GM18858 (cell line): ENCODE results near the gene CELSR1.

Experiments used
- ATAC-seq: cut with Tn5 transposase; IDR thresholded peaks from one replicate; pipeline ENCODE4 v1.9.1; 2021; ENCODE audit not compliant: unreplicated experiment

The CELSR1 gene

DNA sequence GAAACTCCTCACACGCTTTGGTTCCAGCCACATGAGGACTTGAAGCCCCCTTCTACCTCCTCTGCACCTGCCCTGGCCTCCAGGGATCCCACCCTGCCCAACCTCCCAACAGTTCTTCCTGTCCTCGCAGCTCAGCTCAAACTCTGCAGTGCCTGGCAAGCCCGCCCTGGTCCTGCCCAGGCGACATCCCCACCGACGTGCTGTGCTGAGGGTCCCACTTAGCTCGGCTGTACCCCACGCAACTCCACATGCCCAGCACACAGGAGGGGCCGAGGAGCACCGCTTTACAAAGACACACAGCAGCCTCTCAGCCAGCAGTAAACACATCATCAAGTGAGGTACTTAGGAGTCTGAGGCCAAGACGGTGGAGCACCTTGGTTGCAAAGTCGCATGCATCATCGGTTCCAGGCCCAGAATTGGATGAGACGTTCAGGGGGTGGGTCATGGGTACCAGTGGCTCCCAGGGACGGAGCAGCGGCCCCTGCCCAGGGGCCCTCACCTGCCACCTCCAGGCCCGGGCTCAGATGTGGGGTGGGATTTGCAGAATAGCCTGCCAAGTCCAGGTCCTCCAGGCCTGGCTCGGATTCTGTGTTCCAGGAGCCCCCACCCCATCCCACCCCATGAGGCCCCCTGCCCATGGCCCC, 72.6 kb downstream of the CELSR1 start:
- ATAC-seq: no peak

- no peak for ATAC-seq
Measured at GRCh38 chr22:46464296-46464695, 73.1 kb downstream of the CELSR1 start.

DNA sequence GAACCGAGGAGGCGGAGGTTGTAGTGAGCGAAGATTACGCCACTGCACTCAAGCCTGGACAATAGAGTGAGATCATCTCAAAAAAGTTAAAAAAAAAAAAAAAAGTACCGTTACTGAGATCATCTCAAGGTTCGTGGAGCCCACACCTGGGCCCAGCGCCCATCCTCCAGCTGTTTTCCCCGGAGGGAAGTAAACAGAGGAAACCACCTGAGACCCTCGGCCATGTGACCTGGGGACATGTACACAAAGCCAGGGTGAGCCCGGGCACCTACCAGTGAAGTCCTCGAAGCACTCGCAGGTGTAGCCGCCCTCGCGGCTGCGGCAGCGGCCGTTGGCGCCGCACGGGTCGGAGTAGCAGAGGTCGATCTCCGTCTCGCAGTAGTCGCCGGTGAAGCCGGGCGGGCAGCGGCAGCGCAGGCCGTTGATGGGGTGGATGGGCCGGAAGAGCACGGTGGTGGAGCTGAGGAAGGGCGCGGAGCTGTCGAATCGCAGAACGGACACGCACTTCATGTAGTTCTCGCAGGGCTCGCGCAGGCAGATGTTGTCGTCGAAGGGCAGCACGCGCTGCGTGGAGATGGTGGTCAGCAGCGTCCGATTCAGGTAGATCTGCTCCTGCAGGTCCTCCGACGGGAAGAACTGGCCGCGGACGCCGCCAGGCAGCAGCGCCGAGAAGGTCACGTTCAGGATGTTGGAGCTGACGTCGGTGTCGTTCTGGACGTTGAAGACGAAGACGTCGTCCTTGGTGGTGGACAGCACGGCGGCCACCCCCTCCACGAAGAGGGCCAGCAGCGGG, 73.8 kb downstream of the CELSR1 start:
- ATAC-seq: no peak

GRCh38 chr22:46462726-46463371, 74.6 kb downstream of the CELSR1 start:
- ATAC-seq: no peak

GRCh38 chr22:46461566-46462180, 75.7 kb downstream of the CELSR1 start:
- no peak for ATAC-seq

DNA sequence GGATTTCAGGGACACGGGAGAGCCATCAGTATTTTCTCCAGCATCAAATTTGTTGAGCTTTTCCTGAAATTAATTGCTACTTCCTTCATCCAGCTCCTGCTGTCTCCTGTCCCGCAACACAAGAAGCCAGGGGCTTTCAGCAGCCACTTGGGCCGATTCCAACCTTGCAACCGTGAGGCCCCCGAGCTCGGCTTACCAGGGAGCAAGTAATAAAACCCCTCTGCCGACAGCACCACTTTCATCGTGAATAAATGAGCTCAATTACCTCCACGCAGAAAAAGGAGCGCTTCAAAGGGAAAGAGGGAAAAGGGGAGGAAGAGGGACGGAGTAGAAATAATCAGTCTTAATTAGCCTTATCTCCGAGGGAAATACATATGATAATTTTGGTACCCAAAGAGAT, 76.6 kb downstream of the CELSR1 start:
- no peak for ATAC-seq

DNA sequence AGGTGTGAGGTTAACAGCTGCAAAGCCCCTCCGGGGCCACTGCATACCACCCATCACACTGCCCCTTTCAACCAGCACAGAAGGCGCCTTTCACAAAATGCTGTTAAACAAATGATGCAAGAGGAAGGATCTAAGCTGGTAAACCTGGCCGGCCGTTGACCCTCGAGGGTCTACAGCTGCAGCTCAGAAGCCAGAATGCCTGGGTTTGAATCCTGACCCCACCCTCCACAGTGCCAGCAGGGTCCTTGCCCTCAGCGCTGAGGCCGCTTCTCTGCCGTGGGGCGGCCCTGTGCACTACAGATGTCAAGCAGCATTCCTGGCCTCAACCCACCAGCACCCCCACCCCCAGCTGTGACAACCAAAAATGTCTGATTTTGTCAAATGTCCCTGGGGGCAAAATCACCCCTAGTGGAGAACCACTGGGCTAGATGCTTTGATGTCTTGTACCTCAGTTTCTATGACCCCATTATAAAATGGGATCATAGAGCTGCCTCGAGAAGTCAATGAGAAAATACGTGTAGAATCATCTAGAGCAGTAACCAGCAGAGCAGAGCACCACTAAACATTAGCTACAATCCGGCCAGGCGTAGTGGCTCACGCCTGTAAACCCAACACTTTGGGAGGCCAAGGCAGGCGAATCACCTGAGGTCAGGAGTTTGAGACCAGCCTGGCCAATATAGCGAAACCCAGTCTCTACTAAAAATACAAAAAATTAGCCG, 77.9 kb downstream of the CELSR1 start:
- no peak for ATAC-seq

DNA sequence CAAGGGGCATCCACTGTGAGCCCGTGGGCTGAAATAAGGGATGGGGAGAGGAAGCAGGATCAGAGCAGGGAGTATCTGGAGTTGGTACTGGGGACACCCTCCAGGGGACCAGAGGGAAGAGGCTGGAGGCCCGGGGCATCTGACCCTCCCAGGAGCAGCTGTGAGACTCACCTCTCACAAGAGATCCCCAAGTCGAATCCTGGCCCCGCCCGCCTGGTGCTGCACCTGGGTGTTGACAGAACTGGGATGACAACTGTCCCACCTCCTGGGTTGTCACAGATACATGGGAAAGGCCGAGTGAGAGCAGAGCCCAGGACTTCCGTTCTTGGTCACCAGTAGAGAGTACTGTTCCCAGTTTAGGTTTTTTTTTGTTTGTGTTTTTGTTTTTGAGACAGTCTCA, 78.9 kb downstream of the CELSR1 start:
- no peak for ATAC-seq

DNA sequence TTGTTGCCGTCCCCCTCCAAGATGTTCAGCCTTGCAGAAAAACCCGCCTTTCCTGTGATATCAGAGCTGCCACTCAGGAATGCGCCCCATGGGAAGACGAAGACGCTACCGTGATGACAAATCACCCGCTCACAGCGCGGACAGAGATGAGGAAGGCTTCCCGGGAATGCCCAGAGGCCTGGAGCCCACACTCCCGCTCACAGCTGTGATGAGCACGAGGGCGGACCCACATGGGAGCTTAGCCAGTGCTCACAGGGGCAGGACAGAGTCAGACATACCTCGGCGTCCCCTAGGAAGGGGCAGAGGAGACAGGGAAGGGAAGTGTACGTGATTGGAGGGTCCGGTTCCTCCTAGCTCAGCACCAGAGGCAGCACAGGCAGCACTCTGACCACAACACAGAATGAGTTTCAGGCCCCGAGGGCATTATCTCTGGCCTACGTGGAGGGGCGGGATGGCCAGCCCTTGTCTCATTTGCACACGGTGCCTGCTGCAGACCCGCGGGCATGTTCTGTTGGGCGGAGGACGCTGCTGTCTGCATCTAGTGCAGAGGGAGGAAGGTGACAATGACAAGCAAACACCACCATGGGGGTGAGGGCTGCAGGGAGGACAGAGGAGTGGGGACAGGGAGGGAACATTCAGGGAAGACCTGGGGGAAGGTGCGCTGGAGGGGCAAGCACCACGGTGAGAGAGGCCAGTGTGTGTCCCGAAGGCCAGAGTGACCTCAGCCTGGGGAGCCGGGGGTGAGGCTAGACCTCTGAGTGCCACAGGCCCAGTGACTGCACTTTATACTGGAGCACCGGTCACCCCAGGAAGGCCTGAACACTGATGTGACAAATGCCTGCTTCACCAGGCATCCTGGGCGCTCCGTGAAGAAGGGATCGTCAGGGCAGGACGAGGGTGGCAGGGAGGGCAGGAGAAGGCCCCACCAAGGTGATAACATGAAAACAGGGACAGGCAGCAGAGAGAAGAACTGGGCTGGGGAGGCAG, 79.6 kb downstream of the CELSR1 start:
- no peak for ATAC-seq

DNA sequence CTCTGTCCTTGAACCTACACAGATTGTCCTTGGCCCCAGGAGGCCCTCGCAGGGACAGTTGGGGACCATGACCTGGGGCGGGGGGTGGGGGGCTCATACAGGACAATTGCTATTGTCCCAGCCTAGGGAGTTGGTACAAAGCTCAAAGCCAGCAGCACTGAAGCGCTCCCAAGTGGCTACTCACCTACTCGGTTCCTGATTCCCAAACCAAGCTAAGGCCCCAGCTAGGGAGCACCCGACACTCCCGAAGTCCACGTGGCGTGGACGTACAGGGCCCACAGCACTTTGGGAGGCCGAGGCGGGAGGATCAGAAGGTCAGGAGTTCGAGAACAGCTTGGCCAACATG, 80.6 kb downstream of the CELSR1 start:
- ATAC-seq: no peak

DNA sequence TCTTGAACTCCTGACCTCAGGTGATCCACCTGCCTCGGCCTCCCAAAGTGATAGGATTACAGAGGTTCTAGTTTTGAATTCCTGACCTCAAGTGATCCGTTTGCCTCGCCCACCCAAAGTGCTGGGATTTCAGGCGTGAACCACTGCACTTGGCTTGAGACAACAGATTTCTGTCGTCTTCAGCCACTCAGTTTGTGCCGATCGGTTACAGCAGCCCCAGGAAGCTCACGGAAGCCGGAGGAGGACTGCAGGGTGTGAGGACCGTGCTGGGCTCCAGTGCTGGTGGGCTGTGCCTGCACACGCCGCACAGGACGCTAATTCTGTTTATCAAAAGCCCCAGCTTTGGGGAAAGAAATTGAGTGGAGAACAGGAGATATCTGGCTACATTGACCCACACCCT, 82.0 kb downstream of the CELSR1 start:
- ATAC-seq: no peak

GRCh38 chr22:46454504-46455269, 82.7 kb downstream of the CELSR1 start:
- ATAC-seq: no peak

DNA sequence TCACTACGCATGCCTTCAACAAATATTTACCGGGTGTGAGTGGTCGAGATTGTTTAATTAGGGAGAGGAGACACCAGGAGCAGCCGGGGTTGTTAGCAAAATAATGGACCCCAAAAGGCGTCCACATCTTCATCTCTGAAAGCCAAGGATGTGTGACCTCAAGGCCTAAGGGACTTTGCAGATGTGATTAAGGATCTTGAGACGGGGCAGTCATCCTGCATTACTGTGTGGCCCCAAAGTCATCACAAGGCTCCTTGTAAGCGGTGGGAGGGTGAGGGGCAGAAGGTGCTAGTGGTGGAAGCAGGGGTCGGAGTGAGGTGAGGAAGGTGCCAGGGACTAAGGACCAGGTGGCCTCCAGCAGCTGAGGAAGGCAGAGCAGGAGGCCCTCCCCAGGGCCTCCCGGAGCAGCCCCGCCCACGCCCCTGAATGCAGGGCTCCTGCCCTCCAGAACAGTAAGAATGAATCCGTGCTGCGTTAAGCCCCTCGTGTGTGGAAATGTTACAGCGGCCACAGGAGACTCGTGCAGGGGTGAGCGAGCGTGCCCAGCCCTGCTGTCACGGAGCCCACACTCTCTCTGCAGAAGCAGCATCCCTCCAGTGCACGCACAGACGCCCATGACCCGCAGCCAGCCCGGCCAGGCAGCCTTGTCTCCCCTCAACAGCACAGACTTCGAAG, 83.5 kb downstream of the CELSR1 start:
- no peak for ATAC-seq

DNA sequence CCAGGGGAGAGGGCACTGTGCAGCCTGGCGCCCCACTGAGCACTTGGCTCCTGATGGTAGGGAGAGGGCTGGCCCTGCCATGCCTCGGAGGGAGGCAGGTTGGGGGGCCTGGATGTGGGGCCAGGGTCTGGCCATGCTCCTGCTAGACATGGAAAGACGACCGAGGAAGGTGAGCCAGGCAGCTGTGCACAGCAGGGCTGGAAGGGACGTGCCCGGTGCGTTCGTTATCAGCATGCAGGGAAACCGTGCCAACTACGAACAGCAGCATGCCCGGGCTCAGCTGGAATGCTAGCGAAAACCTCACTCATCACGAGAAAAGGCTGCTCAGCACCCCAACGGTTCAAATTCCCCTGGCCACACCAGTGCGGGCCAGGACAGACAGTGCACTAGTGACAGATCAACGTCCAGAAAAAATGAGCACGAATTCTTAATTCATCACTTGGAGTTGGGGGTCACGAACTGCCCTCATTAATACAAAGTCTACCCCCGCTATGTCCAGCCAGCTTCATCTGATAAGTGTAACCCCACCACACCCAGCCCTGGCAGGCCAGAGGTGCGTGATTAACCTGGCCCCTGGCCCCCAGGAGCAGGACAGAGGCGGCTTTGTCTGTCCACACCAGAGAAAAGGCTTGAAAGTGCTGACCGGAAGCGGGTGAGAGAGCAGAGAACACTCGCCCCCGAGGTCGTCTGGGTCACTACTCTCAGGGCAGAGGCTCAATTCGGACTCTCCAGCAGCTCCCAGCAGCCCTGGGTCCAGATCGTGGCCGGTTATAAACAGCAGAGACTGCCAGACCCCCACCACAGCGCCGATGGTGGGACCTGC, 84.2 kb downstream of the CELSR1 start:
- no peak for ATAC-seq

GRCh38 chr22:46452195-46453005, 85.0 kb downstream of the CELSR1 start:
- no peak for ATAC-seq

DNA sequence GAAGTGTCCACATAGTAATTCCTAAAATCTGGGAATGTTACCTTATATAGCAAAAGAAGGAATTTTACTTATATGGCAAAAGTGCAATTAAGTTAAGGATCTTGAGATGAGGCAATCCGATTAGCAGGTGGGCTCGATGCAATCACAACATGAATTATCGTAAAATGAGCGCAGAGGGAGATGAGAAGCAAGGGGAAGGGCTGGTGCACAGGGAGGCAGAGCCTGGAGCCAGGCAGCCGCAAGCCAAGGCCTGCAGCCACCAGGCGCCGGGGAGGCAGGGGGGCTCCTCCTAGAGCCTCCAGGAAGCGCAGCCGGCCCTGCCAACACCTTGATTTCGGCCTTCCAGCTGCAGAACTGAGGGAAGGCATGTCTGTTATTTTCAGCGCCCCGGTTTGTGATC, 85.7 kb downstream of the CELSR1 start:
- ATAC-seq: no peak

DNA sequence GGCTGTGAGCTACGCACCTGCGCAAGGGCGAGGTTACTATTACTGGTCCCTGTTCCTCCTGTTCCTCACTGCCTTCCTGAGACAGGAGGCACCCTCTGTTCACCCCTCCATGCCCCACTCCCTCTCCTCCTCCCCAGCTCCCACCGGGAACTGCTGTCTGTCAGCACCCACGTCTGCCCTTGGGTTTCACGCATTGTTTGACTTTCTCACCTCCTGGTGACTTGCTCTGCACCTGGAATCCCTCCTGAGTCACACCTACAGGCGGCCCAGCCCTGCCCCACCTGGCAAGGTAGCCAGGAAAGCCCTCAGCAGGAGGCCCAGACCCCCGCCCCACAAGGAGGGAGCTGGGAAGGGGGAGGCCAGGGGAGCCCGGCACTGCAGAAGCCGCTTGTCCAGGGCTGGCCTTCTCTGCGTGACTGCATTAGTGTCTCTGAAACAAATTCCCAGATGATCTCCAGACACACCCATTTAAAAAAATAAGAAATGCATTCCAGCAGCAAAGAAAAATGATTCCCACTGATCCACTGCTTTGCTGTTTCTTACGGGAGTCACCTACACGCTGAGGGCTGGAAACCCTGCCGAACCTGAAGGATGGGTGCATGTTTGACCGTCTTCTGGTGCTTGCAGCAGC, 86.4 kb downstream of the CELSR1 start:
- ATAC-seq: no peak
